Keratinocyte (primary cell): ENCODE data around the gene ECE1. TPM values are rescaled to one million over a fixed set of nuclear protein-coding genes. Genes with fewer than 3 reads are reported as not detected.

Experiments used
- DNase-seq: peaks from one replicate; pipeline ENCODE4 v3.0.0-alpha.2; 2011; ENCODE audit warnings: low read depth, missing footprints, low spot score
- FAIRE-seq: peaks from 2 replicates; lab custom pipeline; 2011; peaks lifted over from hg19 to GRCh38; lab: Jason Lieb, UNC
- H2AFZ ChIP-seq: 2 replicates; pipeline ENCODE4 v1.6.0; 2012; ENCODE audit warnings: low read length, control low read depth, inconsistent platforms; ENCODE audit not compliant: control insufficient read depth
- H3K27ac ChIP-seq: 2 replicates; pipeline ENCODE4 v1.5.1; 2011; ENCODE audit warnings: low read length; ENCODE audit not compliant: control insufficient read depth, insufficient read depth
- H3K27me3 ChIP-seq: 3 replicates; pipeline ENCODE4 v1.6.0; 2011; ENCODE audit warnings: low read length; ENCODE audit not compliant: control insufficient read depth, insufficient read depth; ENCODE audit errors: extremely low read depth
- H3K36me3 ChIP-seq, 2 experiments: 2 replicates in 1 of 2; 3 replicates in 1 of 2; pipeline ENCODE4 v1.5.1; 2011; ENCODE audit warnings: low read length in 2 of 2, mild to moderate bottlenecking in 1 of 2; ENCODE audit not compliant: control insufficient read depth in 2 of 2, insufficient read depth in 2 of 2; ENCODE audit errors: extremely low read depth in 1 of 2
- H3K4me1 ChIP-seq: 3 replicates; pipeline ENCODE4 v1.5.1; 2011; ENCODE audit warnings: low read length; ENCODE audit not compliant: control insufficient read depth, insufficient read depth; ENCODE audit errors: extremely low read depth
- H3K4me2 ChIP-seq: 3 replicates; pipeline ENCODE4 v1.6.0; 2011; ENCODE audit warnings: low read depth, low read length; ENCODE audit not compliant: control insufficient read depth, insufficient read depth; ENCODE audit errors: extremely low read depth
- H3K4me3 ChIP-seq, 3 experiments: fragments of 200-600 bp in 1 of 3; sonication (generic) in 1 of 3; 2 replicates in 2 of 3; 3 replicates in 1 of 3; pipeline ENCODE4 v1.5.1; 2011 to 2016; ENCODE audit warnings: low read length in 3 of 3, mild to moderate bottlenecking in 3 of 3, control low read depth in 2 of 3, inconsistent platforms in 1 of 3, low read depth in 1 of 3, mixed read lengths in 1 of 3, mixed run types in 1 of 3, moderate library complexity in 1 of 3; ENCODE audit not compliant: control insufficient read depth in 2 of 3, insufficient read depth in 2 of 3; ENCODE audit errors: extremely low read depth in 1 of 3
- H3K79me2 ChIP-seq: 2 replicates; pipeline ENCODE4 v1.6.0; 2012; ENCODE audit warnings: low read length; ENCODE audit not compliant: control insufficient read depth, insufficient read depth
- H3K9ac ChIP-seq: 3 replicates; pipeline ENCODE4 v1.6.0; 2011; ENCODE audit warnings: low read length; ENCODE audit not compliant: control insufficient read depth, insufficient read depth; ENCODE audit errors: extremely low read depth
- H3K9me1 ChIP-seq: 3 replicates; pipeline ENCODE4 v1.6.0; 2011; ENCODE audit warnings: low read length; ENCODE audit not compliant: control insufficient read depth, insufficient read depth; ENCODE audit errors: extremely low read depth
- H3K9me3 ChIP-seq: 2 replicates; pipeline ENCODE4 v1.5.1; 2012; ENCODE audit warnings: low read depth, low read length; ENCODE audit not compliant: control insufficient read depth
- H4K20me1 ChIP-seq: 3 replicates; pipeline ENCODE4 v1.6.0; 2011; ENCODE audit warnings: low read length; ENCODE audit not compliant: control insufficient read depth, insufficient read depth; ENCODE audit errors: extremely low read depth
- CTCF ChIP-seq, 3 experiments: IDR thresholded peaks in 1 of 3; conservative IDR thresholded peaks in 1 of 3; optimal IDR thresholded peaks in 1 of 3; 2 replicates in 2 of 3; 3 replicates in 1 of 3; pipeline versions ENCODE3 to v1.5.1; 2011; ENCODE audit warnings: low read length in 3 of 3, mild to moderate bottlenecking in 3 of 3, moderate library complexity in 2 of 3, control low read depth in 1 of 3, inconsistent platforms in 1 of 3; ENCODE audit not compliant: insufficient read depth in 2 of 3; ENCODE audit errors: extremely low read depth in 1 of 3
- EZH2 ChIP-seq: IDR thresholded peaks from one replicate; pipeline ENCODE4 v1.6.1; 2012; ENCODE audit warnings: inconsistent platforms, mild to moderate bottlenecking, low read length, moderate library complexity
- dilution Hi-C: fragments of 300-500 bp; cut with MboI; formaldehyde crosslinking; loops from one replicate; pipeline ENCODE4 v1.7.0; 2020; ENCODE audit warnings: low sequenced_read_pairs; ENCODE audit not compliant: extremely low pct_ligation_motif_present
- polyA plus RNA-seq, 5 experiments: library from polyadenylated mRNA; depleted of rRNA in 3 of 5; stranded (reverse) in 3 of 5; stranded (forward) in 1 of 5; unstranded in 1 of 5; fragments of >200 nt; gene quantifications; 1 replicate in 1 of 5; 2 replicates in 3 of 5; 3 replicates in 1 of 5; pipeline versions ENCODE4 v1.2.1 to v1.2.3, GENCODE V29; 2011 to 2012; ENCODE audit warnings: missing spikeins in 2 of 5, low read depth in 1 of 5, low replicate concordance in 1 of 5

Gene ECE1
- polyA plus RNA-seq, 1 donor (not counting 4 experiments of a cell fraction or from before 2014, with no cell fraction given) = 59.1 TPM

GRCh38 chr1:21313203-21313885 is 23.1 kb upstream of the ECE1 start:
- Histone ChIP-seq H3K79me2 (no peaks in the 10 kb centered on the region), H3K4me3 (no peak overlapping the region), H3K27ac (no peak overlapping the region), H3K4me2 (no peak overlapping the region), H3K27me3 (no peaks in the 10 kb centered on the region), H2AFZ (no peak overlapping the region), H3K9ac (no peak overlapping the region), H3K4me1 (peaks cover 19% of the 10 kb centered on the region), H3K9me1 (no peaks in the 10 kb centered on the region), H3K9me3 (no peaks in the 10 kb centered on the region), H4K20me1 (no peaks in the 10 kb centered on the region), H3K36me3 (no peaks in the 10 kb centered on the region)
- no peak for TF ChIP-seq EZH2
- no peak for TF ChIP-seq CTCF (optimal IDR thresholded peaks at IDR 0.05 in 1 of 3, IDR thresholded peaks at IDR 0.05 in 1 of 3, conservative IDR thresholded peaks at IDR 0.05 in 1 of 3; ENCODE audit: extremely low read depth in 1 of 3, insufficient read depth in 2 of 3, low read length in 3 of 3)
- dilution Hi-C loops = no loop called here
- no peak for DNase-seq
- no peak for FAIRE-seq

GRCh38 chr1:21312407-21312992 is 22.2 kb upstream of the ECE1 start:
- no peak overlapping the region for H3K9ac ChIP-seq
- H4K20me1 ChIP-seq = no peaks in the 10 kb centered on the region
- no peaks in the 10 kb centered on the region for H3K36me3 ChIP-seq
- DNase-seq = no peak
- FAIRE-seq = no peak
- H3K27me3 ChIP-seq = no peaks in the 10 kb centered on the region
- H2AFZ ChIP-seq = no peak overlapping the region
- H3K4me1 ChIP-seq = peaks cover 28% of the 10 kb centered on the region
- no peaks in the 10 kb centered on the region for H3K9me1 ChIP-seq
- no peak overlapping the region for H3K27ac ChIP-seq
- H3K79me2 ChIP-seq = no peaks in the 10 kb centered on the region
- no peaks in the 10 kb centered on the region for H3K9me3 ChIP-seq
- no peak for TF ChIP-seq EZH2
- TF ChIP-seq CTCF (optimal IDR thresholded peaks at IDR 0.05 in 1 of 3, IDR thresholded peaks at IDR 0.05 in 1 of 3, conservative IDR thresholded peaks at IDR 0.05 in 1 of 3; ENCODE audit: extremely low read depth in 1 of 3, insufficient read depth in 2 of 3, low read length in 3 of 3) = no peak
- H3K4me2 ChIP-seq = no peak overlapping the region
- no peak overlapping the region for H3K4me3 ChIP-seq
- dilution Hi-C loops = no loop called here
